HG03342 (cell line): Measurements from ENCODE around the gene WDR62.

Source experiments
- ATAC-seq: cut with Tn5 transposase; IDR thresholded peaks from one replicate; pipeline ENCODE4 v1.9.1; 2021; ENCODE audit warnings: mild to moderate bottlenecking, moderate library complexity; ENCODE audit not compliant: unreplicated experiment

WDR62 gene

GRCh38 chr19:36054733-36055686 lies at the start of gene WDR62:
Gene WDR62, plus strand, starts transcription at chr19:36054897. Its CDS starts 75 bp downstream, at chr19:36054972.
- peak; percentile 56 for ATAC-seq

GRCh38 chr19:36006955-36007354 lies 47.7 kb upstream of the WDR62 start:
- no peak for ATAC-seq

GRCh38 chr19:36008336-36008978 lies 46.2 kb upstream of the WDR62 start, which contains the start of gene SYNE4:
Gene SYNE4, minus strand, starts transcription at chr19:36008813. Its CDS starts 132 bp downstream, at chr19:36008681.
- no peak for ATAC-seq

GRCh38 chr19:36009220-36009619 lies 45.5 kb upstream of the WDR62 start:
- no peak for ATAC-seq

GRCh38 chr19:36009633-36010379 lies 44.9 kb upstream of the WDR62 start:
- no peak for ATAC-seq

GRCh38 chr19:36010402-36010801 lies 44.3 kb upstream of the WDR62 start:
- ATAC-seq, result no peak

GRCh38 chr19:36013280-36014011 lies 41.3 kb upstream of the WDR62 start:
- ATAC-seq, result no peak

GRCh38 chr19:36014012-36014924 lies 40.4 kb upstream of the WDR62 start, which contains the start of gene ALKBH6:
Gene ALKBH6, minus strand, starts transcription at chr19:36014213. Its CDS starts 816 bp downstream, at chr19:36013397.
- ATAC-seq, result peak; percentile 94

GRCh38 chr19:36019061-36019670 lies 35.5 kb upstream of the WDR62 start:
- no peak for ATAC-seq

- no peak for ATAC-seq
These were observed 31.3 kb upstream of the WDR62 start for GRCh38 chr19:36023432-36023831.

GRCh38 chr19:36025541-36025940 lies 29.2 kb upstream of the WDR62 start:
- no peak for ATAC-seq

- no peak for ATAC-seq
These were observed 28.4 kb upstream of the WDR62 start for GRCh38 chr19:36026091-36026876.

- no peak for ATAC-seq
These were observed 27.0 kb upstream of the WDR62 start for GRCh38 chr19:36027696-36028095.

GRCh38 chr19:36028313-36029041 lies 26.2 kb upstream of the WDR62 start:
- no peak for ATAC-seq

- ATAC-seq, result no peak
These were observed 24.2 kb upstream of the WDR62 start for GRCh38 chr19:36030264-36031148.

GRCh38 chr19:36031308-36031707 lies 23.4 kb upstream of the WDR62 start:
- ATAC-seq, result no peak
